OCI-LY7 (cell line): ENCODE results near the gene STX8. TPM values are rescaled to one million over a fixed set of nuclear protein-coding genes. Genes with fewer than 3 reads are reported as not detected.

Source experiments
- BruUV-seq: library from RNA; stranded (reverse); fragments of 400-500 nt; replicated peaks from 2 replicates; lab custom pipeline; 2021; lab: Mats Ljungman, UMichigan
- CTCF ChIA-PET: fragments of 300-600 bp; sonication (Branson Sonifier 250); formaldehyde crosslinking; loops from one replicate; lab custom pipeline; 2022; ENCODE audit warnings: antibody characterized with exemption; ENCODE audit not compliant: unreplicated experiment; lab: Charles Lee
- POLR2A ChIA-PET: fragments of 300-600 bp; sonication (Branson Sonifier 250); formaldehyde crosslinking; loops from one replicate; lab custom pipeline; 2022; ENCODE audit warnings: antibody characterized with exemption; lab: Charles Lee
- DNase-seq: peaks from one replicate; pipeline ENCODE4 v3.0.0-alpha.2; 2015; ENCODE audit warnings: low spot score
- H2AFZ ChIP-seq: fragments of 200-600 bp; sonication (generic), shearing (Covaris generic); 2 replicates; pipeline ENCODE4 v1.6.1; 2014; ENCODE audit warnings: mild to moderate bottlenecking, antibody characterized with exemption, low read length, moderate library complexity
- H3K27ac ChIP-seq: fragments of 200-600 bp; sonication (generic); 2 replicates; pipeline ENCODE4 v1.5.1; 2014; ENCODE audit warnings: mixed run types, low read depth, mild to moderate bottlenecking, moderate library complexity, low read length, inconsistent platforms; ENCODE audit not compliant: poor library complexity, severe bottlenecking
- H3K36me3 ChIP-seq: fragments of 200-600 bp; sonication (generic); 2 replicates; pipeline ENCODE4 v1.6.1; 2014; ENCODE audit warnings: mild to moderate bottlenecking, antibody characterized with exemption, low read length, moderate library complexity, mixed read lengths; ENCODE audit not compliant: insufficient read depth
- H3K4me1 ChIP-seq: fragments of 200-600 bp; sonication (generic); 2 replicates; pipeline ENCODE4 v1.5.1; 2014; ENCODE audit warnings: mild to moderate bottlenecking, low read length; ENCODE audit not compliant: insufficient read depth, poor library complexity, severe bottlenecking
- H3K4me2 ChIP-seq: fragments of 200-600 bp; sonication (generic); 2 replicates; pipeline ENCODE4 v1.6.1; 2014; ENCODE audit warnings: mild to moderate bottlenecking, low read length
- H3K4me3 ChIP-seq: fragments of 200-600 bp; sonication (generic); 2 replicates; pipeline ENCODE4 v1.5.1; 2014; ENCODE audit warnings: mild to moderate bottlenecking, low read depth, low read length; ENCODE audit not compliant: poor library complexity, severe bottlenecking
- H3K79me2 ChIP-seq: fragments of 200-600 bp; sonication (generic); 2 replicates; pipeline ENCODE4 v1.6.1; 2016; ENCODE audit warnings: low read depth, mild to moderate bottlenecking, low read length, moderate library complexity, mixed read lengths; ENCODE audit not compliant: insufficient read depth
- H3K9me2 ChIP-seq: fragments of 200-600 bp; sonication (generic); 2 replicates; pipeline ENCODE4 v1.6.1; 2016; ENCODE audit warnings: mild to moderate bottlenecking, low read length, mixed read lengths; ENCODE audit not compliant: insufficient read depth
- H3K9me3 ChIP-seq: fragments of 200-600 bp; sonication (generic); 2 replicates; pipeline ENCODE4 v1.6.1; 2014; ENCODE audit warnings: mild to moderate bottlenecking, mixed run types, low read length, mixed read lengths
- H4K20me1 ChIP-seq: fragments of 200-600 bp; sonication (generic); 2 replicates; pipeline ENCODE4 v1.6.1; 2014; ENCODE audit warnings: mild to moderate bottlenecking, antibody characterized with exemption, low read length, moderate library complexity, mixed read lengths; ENCODE audit not compliant: insufficient read depth
- CTCF ChIP-seq: fragments of 200-600 bp; sonication (generic); conservative IDR thresholded peaks from 2 replicates; pipeline ENCODE4 v1.5.1; 2014; ENCODE audit warnings: mild to moderate bottlenecking, antibody characterized with exemption, low read length, moderate library complexity, mixed read lengths
- EZH2phosphoT487 ChIP-seq: fragments of 200-600 bp; sonication (generic); IDR thresholded peaks from 2 replicates; pipeline ENCODE4 v1.6.1; 2018; ENCODE audit warnings: low read depth, borderline replicate concordance, mild to moderate bottlenecking, mixed run types, antibody characterized with exemption, low read length, moderate library complexity, mixed read lengths
- intact Hi-C: fragments of 100-400 bp; cut with micrococcal nuclease; formaldehyde crosslinking; loops from one replicate; pipeline ENCODE4 v1.10.0; 2022; ENCODE audit not compliant: unreplicated experiment
- total RNA-seq, 2 experiments: library from RNA; depleted of rRNA in 1 of 2; stranded (reverse); fragments of >200 nt in 1 of 2; shearing (Covaris generic) in 1 of 2; gene quantifications; 2 replicates each; pipeline ENCODE4 v1.2.3, GENCODE V29; 2014 to 2022

STX8 gene
- total RNA-seq, 2 experiments from 2014 or later = 56.7 to 69.0 TPM

GRCh38 chr17:9512323-9513168 lies 63.1 kb downstream of the STX8 start:
- DNase-seq = no peak
- no TSS peak for BruUV-seq
- intact Hi-C loops = no loop called here
- ChIA-PET CTCF (no interaction called here), POLR2A (interaction anchor here (0.6 kb wide), 1 partner anchor 611 kb away, joined by 5 read pairs; no protein-coding TSS in a partner anchor)
- H3K4me3 ChIP-seq = no peak overlapping the region
- no peak overlapping the region for H3K27ac ChIP-seq
- TF ChIP-seq CTCF = no peak
- H3K9me3 ChIP-seq = peaks cover 4% of the 10 kb centered on the region; the same call in 1 of the 2 replicates
- H3K9me2 ChIP-seq = no peaks in the 10 kb centered on the region
- H3K4me2 ChIP-seq = no peak overlapping the region
- H4K20me1 ChIP-seq = no peaks in the 10 kb centered on the region
- no peaks in the 10 kb centered on the region for H3K36me3 ChIP-seq
- H2AFZ ChIP-seq = no peak overlapping the region
- no peaks in the 10 kb centered on the region for H3K4me1 ChIP-seq
- no peaks in the 10 kb centered on the region for H3K79me2 ChIP-seq

- Histone ChIP-seq H3K4me2 (no peak overlapping the region), H3K9me3 (peaks cover 4% of the 10 kb centered on the region; the same call in 1 of the 2 replicates), H3K4me1 (no peaks in the 10 kb centered on the region), H2AFZ (no peak overlapping the region), H3K27ac (no peak overlapping the region), H3K36me3 (no peaks in the 10 kb centered on the region), H4K20me1 (no peaks in the 10 kb centered on the region), H3K79me2 (no peaks in the 10 kb centered on the region), H3K4me3 (no peak overlapping the region), H3K9me2 (no peaks in the 10 kb centered on the region)
- POLR2A ChIA-PET = no interaction called here
- BruUV-seq = no TSS peak
- TF ChIP-seq EZH2phosphoT487 (no peak), CTCF (no peak)
- CTCF ChIA-PET = no interaction called here
- no peak for DNase-seq
- intact Hi-C loops = loop anchor here (2.0 kb wide), 1 partner anchor 27 kb away; no protein-coding TSS in a partner anchor
Measured at GRCh38 chr17:9509236-9509816, 66.3 kb downstream of the STX8 start.

DNA sequence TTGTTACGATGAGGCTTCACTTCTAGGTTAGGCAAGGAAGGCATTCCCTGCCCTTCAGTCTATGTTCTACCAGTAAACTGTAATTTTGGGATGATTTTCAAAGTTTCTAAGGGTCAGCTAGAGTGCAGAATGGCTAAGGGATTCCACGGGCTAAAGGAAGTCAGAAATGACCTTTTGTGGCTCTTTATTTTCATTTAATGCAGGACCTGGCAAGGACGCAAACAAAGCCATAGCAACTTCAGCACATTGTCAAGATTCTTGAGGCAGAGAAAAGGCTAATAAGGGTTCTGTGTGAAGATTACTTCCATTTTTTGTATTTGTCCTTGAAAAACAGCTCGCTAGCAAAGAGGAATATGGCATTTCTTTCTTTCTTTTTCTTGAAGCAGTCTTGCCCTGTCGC lies 76.6 kb downstream of the STX8 start:
- ChIA-PET POLR2A (no interaction called here), CTCF (no interaction called here)
- Histone ChIP-seq H3K4me3 (no peak overlapping the region), H3K4me1 (no peaks in the 10 kb centered on the region), H3K9me3 (no peaks in the 10 kb centered on the region), H3K27ac (no peak overlapping the region), H3K36me3 (peaks cover 5% of the 10 kb centered on the region), H2AFZ (no peak overlapping the region), H3K4me2 (no peak overlapping the region), H3K79me2 (no peaks in the 10 kb centered on the region), H3K9me2 (no peaks in the 10 kb centered on the region), H4K20me1 (no peaks in the 10 kb centered on the region)
- intact Hi-C loops = no loop called here
- TF ChIP-seq CTCF = no peak
- TF ChIP-seq EZH2phosphoT487 = no peak
- BruUV-seq = no TSS peak
- no peak for DNase-seq
